GM12891 (cell line): ENCODE data around the gene FOXP4.

Source experiments
- PAX5 ChIP-seq: IDR thresholded peaks from 2 replicates; pipeline ENCODE4 v1.6.1; 2011; ENCODE audit warnings: low read length, moderate library complexity, mild to moderate bottlenecking; ENCODE audit not compliant: insufficient read depth, severe bottlenecking
- POLR2A ChIP-seq: IDR thresholded peaks from 2 replicates; pipeline ENCODE4 v1.6.1; 2011; ENCODE audit warnings: low read depth, low read length, control low read depth
- POLR2AphosphoS5 ChIP-seq: IDR thresholded peaks from 2 replicates; pipeline ENCODE4 v1.6.1; 2011; ENCODE audit warnings: low read depth, low read length, control low read depth
- POU2F2 ChIP-seq: IDR thresholded peaks from 2 replicates; pipeline ENCODE4 v1.6.1; 2011; ENCODE audit warnings: low read depth, mild to moderate bottlenecking, control low read depth, low read length, moderate library complexity
- SPI1 ChIP-seq: IDR thresholded peaks from 2 replicates; pipeline ENCODE4 v1.6.1; 2011; ENCODE audit warnings: low read depth, low read length, control low read depth
- TAF1 ChIP-seq: IDR thresholded peaks from 2 replicates; pipeline ENCODE4 v1.6.1; 2011; ENCODE audit warnings: low read depth, low read length, control low read depth

- no peak for TF ChIP-seq TAF1
- TF ChIP-seq POLR2A = no peak
- no peak for TF ChIP-seq POLR2AphosphoS5
- no peak for TF ChIP-seq PAX5
- TF ChIP-seq POU2F2 = no peak
- TF ChIP-seq SPI1 = no peak
Measured at GRCh38 chr6:41587131-41587879, 41.1 kb downstream of the FOXP4 start.
